Tibial nerve (tissue), 3 donors: ENCODE measurements around the gene NEDD4.

ENCODE experiments used
- POLR2A ChIP-seq, 2 donors: fragments of 450-650 bp; IDR thresholded peaks; one replicate each; pipeline ENCODE4 v1.6.1; 2017; ENCODE audit warnings: antibody characterized with exemption in 2 of 2, mild to moderate bottlenecking in 2 of 2, moderate library complexity in 2 of 2
- TF ChIP-seq, protein P1 (sequence below), 5 experiments: fragments of 200-600 bp in 3 of 5; fragments of 450-650 bp in 2 of 5; sonication (generic) in 3 of 5; IDR thresholded peaks; one replicate each; pipeline ENCODE4 v1.5.1; 2016 to 2019; ENCODE audit warnings: antibody characterized with exemption in 5 of 5, mild to moderate bottlenecking in 3 of 5, moderate library complexity in 2 of 5

DNA sequence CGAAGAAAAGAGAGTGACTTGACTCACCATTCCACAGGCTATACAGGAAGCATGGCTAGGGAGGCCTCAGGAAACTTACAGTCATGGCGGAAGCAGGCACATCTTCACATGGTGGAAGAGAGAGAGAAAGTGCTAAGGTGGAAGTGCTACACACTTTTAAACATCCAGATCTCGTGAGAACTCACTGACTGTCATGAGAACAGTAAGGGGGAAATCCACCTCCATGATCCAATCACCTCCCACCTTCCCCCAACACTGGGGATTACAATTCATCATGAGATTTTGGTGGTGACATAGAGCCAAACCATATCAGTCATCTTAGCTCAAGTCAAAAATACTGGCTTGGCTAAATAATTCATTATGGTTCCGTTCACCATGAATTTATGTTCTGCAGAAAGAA, 45.3 kb upstream of the NEDD4 start:
- TF ChIP-seq, protein P1, sequence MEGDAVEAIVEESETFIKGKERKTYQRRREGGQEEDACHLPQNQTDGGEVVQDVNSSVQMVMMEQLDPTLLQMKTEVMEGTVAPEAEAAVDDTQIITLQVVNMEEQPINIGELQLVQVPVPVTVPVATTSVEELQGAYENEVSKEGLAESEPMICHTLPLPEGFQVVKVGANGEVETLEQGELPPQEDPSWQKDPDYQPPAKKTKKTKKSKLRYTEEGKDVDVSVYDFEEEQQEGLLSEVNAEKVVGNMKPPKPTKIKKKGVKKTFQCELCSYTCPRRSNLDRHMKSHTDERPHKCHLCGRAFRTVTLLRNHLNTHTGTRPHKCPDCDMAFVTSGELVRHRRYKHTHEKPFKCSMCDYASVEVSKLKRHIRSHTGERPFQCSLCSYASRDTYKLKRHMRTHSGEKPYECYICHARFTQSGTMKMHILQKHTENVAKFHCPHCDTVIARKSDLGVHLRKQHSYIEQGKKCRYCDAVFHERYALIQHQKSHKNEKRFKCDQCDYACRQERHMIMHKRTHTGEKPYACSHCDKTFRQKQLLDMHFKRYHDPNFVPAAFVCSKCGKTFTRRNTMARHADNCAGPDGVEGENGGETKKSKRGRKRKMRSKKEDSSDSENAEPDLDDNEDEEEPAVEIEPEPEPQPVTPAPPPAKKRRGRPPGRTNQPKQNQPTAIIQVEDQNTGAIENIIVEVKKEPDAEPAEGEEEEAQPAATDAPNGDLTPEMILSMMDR (IDR thresholded peaks at IDR 0.05): no peak
- TF ChIP-seq POLR2A (IDR thresholded peaks at IDR 0.05): no peak
